Sigmoid colon (tissue), 7 donors: ENCODE data around the gene NMUR2. TPM values are rescaled to one million over a fixed set of nuclear protein-coding genes. Genes with fewer than 3 reads are reported as not detected.
A peak's percentile ranks its signal among the peaks of the same experiment; 100 is the strongest.

Experiments
- DNase-seq: peaks from one replicate; pipeline ENCODE4 v3.0.0-alpha.2; 2019
- H3K27ac ChIP-seq, 4 donors: fragments of 200-600 bp; sonication (generic); one replicate each; pipeline ENCODE4 v1.5.1; 2016 to 2019; ENCODE audit warnings: mild to moderate bottlenecking in 1 of 4
- H3K27me3 ChIP-seq, 3 donors: fragments of 200-600 bp; sonication (generic); one replicate each; pipeline ENCODE4 v1.5.1; 2019; ENCODE audit warnings: mild to moderate bottlenecking in 1 of 3
- H3K36me3 ChIP-seq, 4 donors: fragments of 200-600 bp; sonication (generic); one replicate each; pipeline ENCODE4 v1.5.1; 2016 to 2019
- H3K4me1 ChIP-seq, 4 donors: fragments of 200-600 bp; sonication (generic); one replicate each; pipeline ENCODE4 v1.5.1; 2017 to 2019
- H3K4me3 ChIP-seq, 4 donors: fragments of 200-600 bp; sonication (generic); one replicate each; pipeline ENCODE4 v1.5.1; 2017 to 2019; ENCODE audit warnings: mild to moderate bottlenecking in 2 of 4, moderate library complexity in 1 of 4
- H3K9me3 ChIP-seq, 4 donors: fragments of 200-600 bp in 3 of 4; sonication (generic) in 3 of 4; one replicate each; pipeline versions ENCODE4 v1.5.1 to v1.6.1; 2013 to 2019
- EP300 ChIP-seq, 4 donors: sonication (generic); formaldehyde crosslinking; IDR thresholded peaks; one replicate each; pipeline ENCODE4 v1.6.1; 2017; ENCODE audit warnings: antibody characterized with exemption in 4 of 4
- POLR2A ChIP-seq, 2 donors: fragments of 450-650 bp; IDR thresholded peaks; one replicate each; pipeline ENCODE4 v1.6.1; 2016; ENCODE audit warnings: antibody characterized with exemption in 2 of 2, mild to moderate bottlenecking in 2 of 2, moderate library complexity in 2 of 2
- POLR2AphosphoS5 ChIP-seq, 4 donors: sonication (generic); formaldehyde crosslinking; IDR thresholded peaks; one replicate each; pipeline ENCODE4 v1.6.1; 2017; ENCODE audit warnings: antibody characterized with exemption in 4 of 4
- WGBS, 2 donors: extraction: QIAGEN DNeasy Blood & Tissue Kit; methylation state at CpG; one replicate each; pipeline ENCODE4 v1.1.7; 2013; 5-methylcytosine and 5-hydroxymethylcytosine counted together
- intact Hi-C: fragments of 100-400 bp; cut with DNase I; formaldehyde crosslinking; loops from one replicate; pipeline ENCODE4 v1.15.1; 2023
- polyA plus RNA-seq, 3 donors: library from polyadenylated mRNA; stranded (reverse); fragments of 200-250 nt; gene quantifications; one replicate each; pipeline ENCODE4 v1.2.3, GENCODE V29; 2013
- total RNA-seq, 4 donors: library from RNA; depleted of rRNA; stranded (reverse); fragments of >200 nt; gene quantifications; one replicate each; pipeline ENCODE4 v1.1.0, GENCODE V29; 2016
- TF ChIP-seq, protein P1 (sequence below), 4 experiments: fragments of 450-650 bp in 3 of 4; fragments of 200-600 bp in 1 of 4; IDR thresholded peaks; one replicate each; pipeline ENCODE4 v1.5.1; 2016 to 2019; ENCODE audit warnings: antibody characterized with exemption in 4 of 4, mild to moderate bottlenecking in 3 of 4, moderate library complexity in 2 of 4
- donor health status: healthy with polysubstance abuse.
- donor health status: Bipolar disorder and iron deficiency.
- donor health status: healthy.

NMUR2 gene
- total and polyA plus RNA-seq, 7 donors, result not detected

DNA sequence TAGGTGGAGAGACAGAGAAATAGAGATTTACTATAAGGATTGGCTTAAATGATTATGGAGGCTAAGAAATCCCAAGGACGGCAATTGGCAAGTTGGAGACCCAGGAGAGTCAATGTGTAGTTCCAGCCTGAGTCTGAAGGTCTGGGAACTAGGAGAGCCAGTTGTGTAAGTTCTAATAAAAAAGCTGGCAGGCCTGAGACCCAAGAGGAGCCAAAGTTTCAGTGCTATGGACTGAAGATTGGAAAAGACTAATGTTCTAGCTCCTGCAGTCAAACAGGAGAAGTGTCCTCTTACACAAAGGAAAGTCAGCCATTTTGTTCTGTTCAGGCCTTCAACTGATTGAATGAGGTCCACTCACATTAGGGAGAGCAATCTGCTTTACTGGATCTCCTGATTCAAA, 50.0 kb downstream of the NMUR2 start:
- H3K4me3 ChIP-seq, result no peak overlapping the region
- 53 to 97% methylated on average over 1 of the region's 1 CpG for WGBS, 2 donors
- no peaks in the 10 kb centered on the region for H3K36me3 ChIP-seq
- H3K9me3 ChIP-seq, result no peaks in the 10 kb centered on the region
- no peak overlapping the region for H3K27ac ChIP-seq
- H3K4me1 ChIP-seq, result no peaks in the 10 kb centered on the region
- H3K27me3 ChIP-seq, result no peaks in the 10 kb centered on the region
- TF ChIP-seq, protein P1, sequence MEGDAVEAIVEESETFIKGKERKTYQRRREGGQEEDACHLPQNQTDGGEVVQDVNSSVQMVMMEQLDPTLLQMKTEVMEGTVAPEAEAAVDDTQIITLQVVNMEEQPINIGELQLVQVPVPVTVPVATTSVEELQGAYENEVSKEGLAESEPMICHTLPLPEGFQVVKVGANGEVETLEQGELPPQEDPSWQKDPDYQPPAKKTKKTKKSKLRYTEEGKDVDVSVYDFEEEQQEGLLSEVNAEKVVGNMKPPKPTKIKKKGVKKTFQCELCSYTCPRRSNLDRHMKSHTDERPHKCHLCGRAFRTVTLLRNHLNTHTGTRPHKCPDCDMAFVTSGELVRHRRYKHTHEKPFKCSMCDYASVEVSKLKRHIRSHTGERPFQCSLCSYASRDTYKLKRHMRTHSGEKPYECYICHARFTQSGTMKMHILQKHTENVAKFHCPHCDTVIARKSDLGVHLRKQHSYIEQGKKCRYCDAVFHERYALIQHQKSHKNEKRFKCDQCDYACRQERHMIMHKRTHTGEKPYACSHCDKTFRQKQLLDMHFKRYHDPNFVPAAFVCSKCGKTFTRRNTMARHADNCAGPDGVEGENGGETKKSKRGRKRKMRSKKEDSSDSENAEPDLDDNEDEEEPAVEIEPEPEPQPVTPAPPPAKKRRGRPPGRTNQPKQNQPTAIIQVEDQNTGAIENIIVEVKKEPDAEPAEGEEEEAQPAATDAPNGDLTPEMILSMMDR (IDR thresholded peaks at IDR 0.05), result no peak
- no peak for TF ChIP-seq POLR2A (IDR thresholded peaks at IDR 0.05)
- no peak for TF ChIP-seq EP300 (IDR thresholded peaks at IDR 0.05)
- TF ChIP-seq POLR2AphosphoS5 (IDR thresholded peaks at IDR 0.05), result no peak
- intact Hi-C loops, result no loop called here
- DNase-seq, result no peak

DNA sequence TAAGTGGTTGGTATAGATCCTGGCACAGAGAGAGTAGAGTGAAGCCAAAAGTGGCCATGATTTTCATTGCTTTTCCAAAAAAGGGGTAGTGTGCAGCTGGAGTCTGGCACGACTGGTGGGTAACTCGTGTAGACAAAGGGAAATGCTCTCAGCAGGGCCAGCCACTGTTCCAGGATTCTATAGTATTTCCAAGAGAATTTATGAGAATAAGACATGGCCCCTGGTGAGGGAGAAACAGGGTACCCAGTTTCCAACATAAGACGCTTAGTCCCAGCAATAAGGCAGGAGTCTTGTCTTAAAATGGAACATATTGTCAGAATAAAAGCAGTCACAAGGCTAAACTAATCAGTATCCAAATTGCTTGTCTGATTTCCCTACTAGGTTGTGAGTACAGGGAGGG, 52.1 kb downstream of the NMUR2 start:
- no peak for DNase-seq
- TF ChIP-seq POLR2A (IDR thresholded peaks at IDR 0.05), result no peak
- Histone ChIP-seq H3K27me3 (no peaks in the 10 kb centered on the region), H3K4me3 (no peak overlapping the region), H3K9me3 (no peaks in the 10 kb centered on the region), H3K36me3 (no peaks in the 10 kb centered on the region), H3K4me1 (no peaks in the 10 kb centered on the region), H3K27ac (no peak overlapping the region)
- WGBS, 2 donors, result 80 to 82% methylated on average over 3 of the region's 3 CpGs
- intact Hi-C loops, result no loop called here

DNA sequence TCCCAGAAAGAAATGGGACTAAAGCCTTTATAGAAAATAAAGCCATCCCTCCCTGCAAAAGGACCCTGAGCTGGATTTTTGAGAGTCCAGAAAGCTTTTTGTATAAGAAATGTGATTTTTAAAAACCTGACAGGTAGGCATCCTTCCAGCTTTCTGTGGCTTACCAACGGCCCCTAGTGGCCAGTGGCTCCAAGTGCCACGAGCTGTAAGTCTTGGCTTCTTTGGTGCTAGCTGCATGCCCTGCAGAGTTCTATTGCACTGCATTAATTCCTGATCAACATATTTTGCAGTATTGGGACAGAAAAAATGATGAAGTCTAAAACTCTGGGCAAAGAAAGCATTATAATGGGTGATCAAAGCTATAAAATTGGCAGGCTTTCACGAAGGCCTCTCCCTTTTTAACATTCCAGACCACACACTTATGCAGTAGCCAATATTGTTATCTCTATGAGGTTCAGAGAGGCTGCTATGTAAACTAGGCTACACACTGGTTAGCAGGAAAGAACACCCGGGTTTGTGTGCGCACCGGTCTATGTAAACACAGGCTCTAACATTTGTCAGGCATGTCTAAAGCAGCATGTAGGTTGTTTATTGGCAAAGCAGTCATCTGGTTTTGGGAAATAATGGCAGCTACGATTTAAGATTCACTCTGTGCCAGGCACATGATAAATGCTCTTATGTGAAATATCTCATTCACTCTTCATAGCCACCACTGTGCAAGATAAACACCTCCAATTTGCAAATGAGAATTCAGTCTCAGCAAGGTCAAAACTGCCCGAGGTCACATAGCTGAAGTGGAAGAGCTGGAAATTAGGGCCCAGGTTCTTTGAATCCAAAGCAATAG, 55.2 kb downstream of the NMUR2 start:
- 7 to 30% methylated on average over 8 of the region's 8 CpGs for whole genome bisulfite sequencing, 2 donors
- Histone ChIP-seq H3K36me3 (no peaks in the 10 kb centered on the region), H3K9me3 (no peaks in the 10 kb centered on the region), H3K27ac (no peak overlapping the region), H3K4me1 (no peaks in the 10 kb centered on the region), H3K27me3 (no peaks in the 10 kb centered on the region), H3K4me3 (no peak overlapping the region)
- no peak for TF ChIP-seq POLR2AphosphoS5 (IDR thresholded peaks at IDR 0.05)
- TF ChIP-seq, protein P1 (IDR thresholded peaks at IDR 0.05), result peak in 1 of 4 experiments; percentile 21
- no peak for TF ChIP-seq POLR2A (IDR thresholded peaks at IDR 0.05)
- no peak for TF ChIP-seq EP300 (IDR thresholded peaks at IDR 0.05)
- intact Hi-C loops, result no loop called here
- no peak for DNase-seq
